Stimulated activated CD4-positive, alpha-beta T cell treated with anti-CD3 and anti-CD28 coated beads, TNF-alpha, amount 100 ng/mL, for 48 hours (primary cell): ENCODE results near the gene PPP1R7.
A peak's percentile ranks its signal among the peaks of the same experiment; 100 is the strongest.

Experiments used
- DNase-seq, 3 donors: peaks; one replicate each; pipeline ENCODE4 v3.0.0-alpha.2; 2020; ENCODE audit warnings: low read depth in 3 of 3

The PPP1R7 gene

DNA sequence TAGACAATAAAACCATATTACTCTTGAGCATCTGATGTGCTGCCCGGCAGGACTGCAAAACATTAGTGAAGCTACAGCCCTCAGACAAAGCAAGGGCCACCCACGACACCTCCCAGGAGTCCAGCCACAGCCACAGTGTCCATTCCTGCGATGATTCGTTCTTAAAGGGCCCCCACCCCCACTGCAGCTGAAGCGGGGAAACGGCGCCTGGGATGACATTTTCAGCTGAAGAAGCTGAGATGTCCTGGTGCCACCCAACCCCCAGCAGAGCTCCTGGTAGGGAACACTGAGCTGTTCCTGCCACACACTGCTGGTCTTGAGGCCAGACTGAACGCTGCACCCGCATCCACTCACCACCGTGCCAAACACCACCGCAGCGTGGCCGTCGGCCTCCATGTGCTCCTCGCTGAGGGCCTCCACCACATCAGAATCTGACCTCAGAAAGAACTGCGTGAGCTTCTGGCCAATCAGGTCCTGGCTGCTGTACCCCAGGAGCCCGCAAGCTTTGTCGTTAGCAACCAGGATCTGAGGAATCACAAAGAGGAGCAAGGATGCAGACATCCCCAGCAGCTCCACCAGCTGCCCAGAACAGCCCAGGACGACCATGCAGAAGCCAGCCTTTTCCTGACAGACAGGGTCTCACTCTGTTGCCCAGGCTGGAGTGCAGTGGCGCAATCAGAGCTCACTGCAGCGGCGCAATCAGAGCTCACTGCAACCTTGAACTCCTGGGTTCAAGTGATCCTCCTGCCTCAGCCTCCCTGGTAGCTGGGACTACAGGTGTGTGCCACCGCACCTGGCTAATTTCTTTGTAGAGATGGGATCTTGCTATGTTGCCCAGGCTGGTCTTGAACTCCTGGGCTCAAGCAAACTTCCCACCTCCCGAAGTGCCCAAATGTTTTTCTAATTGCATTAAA lies 10.5 kb upstream of the PPP1R7 start:
- DNase-seq, result no peak

DNA sequence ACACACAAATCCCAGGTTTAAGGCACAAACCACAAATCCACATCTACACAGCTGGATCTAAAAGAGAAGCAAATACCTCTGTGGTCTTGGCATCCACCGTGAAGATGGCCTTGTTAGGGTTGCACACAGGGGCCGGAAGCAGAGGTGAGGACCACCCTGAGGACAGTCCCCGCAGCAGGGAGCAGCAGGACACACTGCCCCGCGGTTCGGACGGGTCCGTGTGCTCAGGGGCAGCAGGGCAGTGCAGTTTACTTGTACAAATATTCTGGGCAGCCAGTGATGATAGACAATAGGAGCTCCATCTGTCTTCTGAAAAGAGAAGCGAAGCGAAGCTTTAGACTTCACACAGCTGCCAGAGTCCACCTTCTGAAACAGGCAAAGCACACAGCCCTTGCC lies 9.8 kb upstream of the PPP1R7 start:
- DNase-seq, result no peak

DNA sequence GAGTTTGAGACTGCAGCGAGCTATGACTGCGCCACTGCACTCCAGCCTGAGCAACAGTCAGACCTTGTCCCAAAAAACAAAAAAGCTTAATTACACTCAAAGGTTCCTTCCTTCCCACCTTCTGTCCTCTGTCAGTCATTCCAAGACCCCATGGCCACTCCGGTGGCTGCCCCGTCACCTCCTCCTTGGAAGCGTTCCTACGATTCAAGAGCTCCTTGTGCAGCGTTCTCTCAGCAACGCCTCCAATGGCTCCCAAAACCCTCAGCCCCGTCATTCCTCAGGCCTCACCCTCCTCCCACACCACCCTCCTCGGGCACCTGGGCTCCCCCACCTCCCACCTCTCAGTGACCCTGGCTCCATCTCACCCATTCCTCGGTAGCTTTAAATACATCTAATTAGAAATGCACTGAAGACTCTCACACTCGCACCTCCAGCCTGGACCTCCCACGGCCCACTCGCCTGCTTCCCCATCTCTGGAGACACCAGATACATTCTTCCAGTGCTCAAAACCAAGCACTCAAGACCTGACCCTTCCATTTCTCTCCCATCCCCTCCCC lies 9.0 kb upstream of the PPP1R7 start:
- DNase-seq, result no peak

DNA sequence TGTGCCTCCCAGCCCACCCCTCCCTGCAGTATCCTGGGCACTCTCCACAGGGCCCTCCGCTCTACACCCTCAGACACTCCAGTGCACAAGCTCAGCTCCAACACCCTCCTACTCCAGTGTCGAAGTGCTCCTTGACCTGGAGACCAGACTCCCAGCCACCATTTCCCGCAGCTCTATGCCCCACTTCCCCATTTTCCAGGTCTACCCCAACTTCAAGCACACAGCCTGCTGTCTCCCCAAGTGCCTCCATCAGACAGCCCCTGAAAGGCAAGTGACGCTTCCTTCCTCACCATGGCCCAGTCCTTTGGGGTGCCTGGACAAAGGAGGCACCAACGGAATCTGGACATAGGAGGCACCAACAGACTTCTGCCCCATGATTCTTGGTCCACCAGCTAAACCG lies 8.2 kb upstream of the PPP1R7 start:
- DNase-seq, result no peak

DNA sequence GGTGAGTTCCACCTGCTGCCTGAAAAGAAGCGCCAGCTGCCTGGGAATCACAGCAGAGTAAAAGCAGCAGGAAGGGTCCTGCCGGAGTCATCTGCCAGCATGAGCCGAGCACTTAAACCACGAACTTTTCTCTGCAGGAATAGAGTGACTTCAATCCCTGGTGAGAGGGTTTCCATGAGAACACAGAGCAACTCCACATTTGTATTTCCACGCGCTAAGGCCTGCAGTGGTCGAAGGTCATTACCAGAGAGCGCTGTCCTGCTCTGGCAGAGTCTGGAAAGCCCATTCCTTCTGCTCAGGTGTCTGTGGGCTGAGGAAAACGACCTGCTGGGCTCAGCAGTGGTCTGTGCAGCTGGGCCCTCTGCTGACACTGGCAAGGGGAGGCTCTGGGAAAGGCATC lies 7.7 kb upstream of the PPP1R7 start:
- no peak for DNase-seq

DNA sequence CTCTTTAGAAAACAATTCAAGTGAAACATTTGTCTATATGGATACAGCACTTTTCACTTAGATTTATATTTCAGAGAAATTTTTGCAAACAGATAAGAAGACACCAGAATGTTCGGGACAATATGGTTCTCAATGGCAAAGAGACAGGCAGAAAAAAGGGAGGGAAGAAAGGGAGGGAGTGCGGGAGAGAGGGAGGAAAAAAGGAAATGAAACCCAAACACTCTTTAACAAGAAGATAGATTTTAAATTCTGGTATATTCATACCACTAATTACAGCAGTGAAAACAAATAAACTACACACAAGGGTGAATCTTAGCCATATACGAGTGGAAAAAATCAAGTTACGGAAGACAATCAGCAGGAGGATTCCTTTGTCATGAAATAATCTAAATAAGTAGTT lies 4.0 kb upstream of the PPP1R7 start:
- no peak for DNase-seq

DNA sequence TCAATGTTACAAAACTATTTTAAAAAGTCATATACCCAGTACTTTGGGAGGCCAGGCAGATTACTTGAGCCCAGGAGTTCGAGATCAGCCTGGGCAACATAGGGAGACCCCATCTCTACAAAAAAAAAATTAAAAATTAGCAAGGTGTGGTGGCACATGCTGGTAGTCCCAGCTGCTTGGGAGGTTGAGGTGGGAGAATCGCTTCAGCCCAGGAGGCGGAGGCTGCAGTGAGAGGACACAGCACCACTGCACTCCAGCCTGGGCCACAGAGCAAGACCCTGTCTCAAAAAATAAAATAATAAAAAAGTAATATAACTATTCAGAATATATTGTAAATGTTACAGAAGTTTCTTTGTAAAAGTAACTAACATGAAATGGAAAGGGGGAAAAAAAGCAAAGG lies 2.9 kb upstream of the PPP1R7 start:
- no peak for DNase-seq

DNA sequence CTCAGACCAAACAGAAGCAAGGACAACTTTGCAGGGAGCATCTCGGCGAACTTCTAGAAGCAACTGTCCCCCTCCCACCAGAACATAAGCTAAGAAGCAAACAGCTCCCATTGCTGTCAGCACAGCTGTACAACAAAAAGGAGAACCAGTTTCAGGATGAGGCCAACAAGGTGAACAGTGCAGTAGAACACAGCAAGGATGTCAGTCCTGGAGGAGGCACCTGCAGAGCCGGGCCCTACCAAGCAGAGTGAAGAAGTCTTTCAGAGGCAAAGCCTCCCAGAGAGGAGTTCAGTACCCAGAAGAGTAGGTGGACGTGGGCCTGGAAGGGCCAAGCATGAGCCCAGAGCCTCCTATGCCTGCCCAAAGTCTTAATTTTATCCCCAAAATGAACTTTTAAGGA lies 2.0 kb upstream of the PPP1R7 start:
- DNase-seq, result no peak

DNA sequence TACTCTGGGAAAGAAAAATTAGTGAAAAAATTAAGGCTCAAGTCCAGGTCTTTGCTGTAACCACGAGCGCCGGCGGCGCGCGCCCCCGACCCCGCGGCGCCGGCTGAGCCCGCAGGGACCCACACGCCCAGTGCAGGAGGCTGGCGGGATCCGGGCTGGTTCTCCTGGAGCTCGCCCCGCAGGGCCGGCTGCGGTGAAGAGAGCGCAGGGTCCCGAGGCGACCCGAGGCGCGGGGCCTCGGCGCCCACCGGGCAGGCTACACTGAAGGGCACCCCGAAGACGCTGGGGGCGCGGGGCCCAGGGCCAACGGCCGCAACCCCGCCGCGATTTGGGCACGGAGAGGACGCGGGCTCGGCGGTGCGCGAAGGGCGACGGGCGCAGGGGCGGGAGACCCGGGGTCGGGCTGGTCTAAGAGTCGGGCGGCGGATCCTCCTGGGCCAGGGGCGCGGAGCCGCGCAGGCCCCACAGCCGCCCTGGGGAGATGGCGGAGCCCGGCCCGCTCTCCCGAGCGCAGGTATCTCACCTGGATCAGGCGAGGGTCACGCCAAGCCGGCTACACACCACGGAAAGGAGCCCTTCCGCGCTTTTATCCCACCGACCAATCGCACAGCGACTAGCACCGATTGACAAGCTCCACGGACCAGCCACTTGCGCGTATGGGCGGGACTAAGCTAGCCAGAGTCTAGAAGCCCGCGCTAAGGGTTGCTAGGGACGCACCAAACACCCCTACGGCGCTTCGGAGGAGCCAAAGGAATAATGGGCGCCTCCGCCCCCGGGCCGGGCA lies 1.2 kb upstream of the PPP1R7 start, which contains the start of gene PASK:
TSS of gene PASK (minus strand) at position 582 of the 784 bp plus-strand sequence. CDS start 6,440 bp downstream, outside the sequence.
- DNase-seq, result peak; percentile 88 to 95 (median 91)

DNA sequence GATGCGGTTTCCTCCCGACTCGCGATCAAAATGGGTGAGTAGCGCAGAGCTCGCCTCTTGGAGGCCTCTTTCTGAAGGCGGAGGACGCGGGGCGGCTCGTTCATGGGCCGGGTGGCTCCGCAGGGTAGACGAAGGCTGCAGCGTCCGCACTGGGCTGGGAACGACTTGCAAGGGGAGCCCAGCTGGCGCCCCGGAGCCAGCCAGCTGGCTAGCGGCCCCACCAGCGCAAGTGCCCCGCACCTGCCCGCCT lies 667 bp upstream of the PPP1R7 start:
- DNase-seq, result no peak

DNA sequence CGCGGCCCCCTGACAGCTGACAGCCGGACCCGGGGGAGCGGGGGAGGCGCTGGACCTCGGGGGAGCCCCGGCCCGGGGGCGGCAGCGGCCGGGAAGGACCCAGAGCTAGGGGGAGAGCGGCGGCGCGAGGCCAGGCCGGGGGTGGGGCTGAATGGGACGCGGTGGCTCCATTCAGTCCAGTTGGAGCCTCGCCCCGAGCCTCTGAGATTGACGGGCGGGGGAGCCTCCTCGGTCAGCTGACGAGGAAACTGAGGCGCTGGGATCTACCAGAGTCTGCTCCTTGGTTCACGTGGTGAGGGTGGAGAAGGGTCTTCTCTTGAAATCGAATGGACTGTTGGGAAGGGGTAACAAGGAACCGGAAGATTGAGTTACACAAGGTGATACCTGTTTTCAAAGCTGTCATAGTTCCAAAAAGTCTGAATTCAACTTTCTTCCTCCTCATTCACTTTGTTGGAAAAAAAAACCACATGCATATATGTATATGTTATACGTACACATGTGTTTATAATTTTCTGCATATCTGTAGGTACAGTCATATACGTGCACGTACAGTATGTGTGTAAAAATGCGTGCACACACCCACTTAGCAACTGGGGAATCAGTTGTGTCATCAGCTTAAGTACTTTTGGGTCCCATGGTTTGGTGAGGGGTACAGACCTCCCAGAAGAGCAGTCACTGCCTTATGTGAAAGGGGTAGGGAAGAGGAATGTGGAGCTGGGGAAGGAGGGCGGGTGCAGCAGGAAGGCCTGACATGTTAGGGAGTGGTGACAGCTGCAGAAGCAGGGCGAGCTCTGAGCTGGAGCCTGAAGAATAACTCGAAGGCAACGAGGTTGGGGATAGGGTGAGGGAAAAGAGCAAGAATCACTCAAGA lies 628 bp downstream of the PPP1R7 start:
- DNase-seq, result no peak

DNA sequence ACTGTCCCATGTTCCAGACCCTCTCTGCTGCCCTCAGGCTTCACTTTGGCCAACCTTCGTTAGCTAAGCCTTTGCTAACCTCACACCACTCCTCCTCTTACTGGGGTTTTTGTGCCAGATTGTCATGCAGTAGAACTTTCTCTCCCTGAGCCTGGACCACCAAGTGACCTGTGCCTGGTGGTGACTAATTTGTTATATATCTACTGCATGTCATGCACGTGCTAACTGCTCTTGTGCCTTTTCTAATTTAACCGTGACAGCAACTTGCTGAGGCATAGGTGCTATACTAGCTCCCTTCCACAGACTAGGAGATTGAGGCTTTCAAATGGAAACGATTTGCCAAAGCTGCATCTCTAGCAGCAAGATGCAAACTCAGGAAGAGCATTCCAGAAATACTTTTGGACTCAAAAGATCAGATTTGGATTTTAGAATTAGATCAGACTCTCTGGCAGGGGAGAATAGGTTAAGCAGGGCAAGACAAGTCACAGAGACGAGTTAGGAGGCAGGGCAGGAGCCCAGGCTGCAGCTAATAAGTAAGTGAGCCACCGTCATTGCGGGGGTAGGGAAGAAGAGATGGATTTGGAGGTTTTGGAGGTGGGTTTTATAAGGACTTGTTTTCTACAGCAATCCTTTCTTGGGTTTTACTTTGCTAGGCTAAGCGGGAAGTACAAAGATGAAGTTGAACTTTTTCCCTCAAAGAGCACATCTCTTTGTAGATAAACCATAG lies 1.8 kb downstream of the PPP1R7 start:
- no peak for DNase-seq

DNA sequence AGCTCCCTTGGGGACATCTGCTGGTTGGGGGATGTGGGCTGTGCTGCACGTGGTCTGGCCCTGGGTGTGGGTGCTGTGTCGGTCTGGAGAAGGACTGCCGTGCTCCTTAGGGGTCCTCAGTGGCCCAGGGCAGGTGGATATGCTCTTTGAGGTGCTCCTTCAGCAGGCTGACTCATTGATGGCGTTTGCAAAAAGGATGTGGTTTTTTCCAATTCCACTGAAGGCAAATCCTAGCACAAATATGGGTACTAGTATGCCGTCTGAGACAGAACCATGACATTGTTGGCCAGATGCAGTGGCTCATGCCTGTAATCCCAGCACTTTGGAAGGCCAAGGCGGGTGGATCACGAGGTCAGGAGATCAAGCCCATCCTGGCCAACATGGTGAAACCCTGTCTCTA lies 3.3 kb downstream of the PPP1R7 start:
- DNase-seq, result no peak

DNA sequence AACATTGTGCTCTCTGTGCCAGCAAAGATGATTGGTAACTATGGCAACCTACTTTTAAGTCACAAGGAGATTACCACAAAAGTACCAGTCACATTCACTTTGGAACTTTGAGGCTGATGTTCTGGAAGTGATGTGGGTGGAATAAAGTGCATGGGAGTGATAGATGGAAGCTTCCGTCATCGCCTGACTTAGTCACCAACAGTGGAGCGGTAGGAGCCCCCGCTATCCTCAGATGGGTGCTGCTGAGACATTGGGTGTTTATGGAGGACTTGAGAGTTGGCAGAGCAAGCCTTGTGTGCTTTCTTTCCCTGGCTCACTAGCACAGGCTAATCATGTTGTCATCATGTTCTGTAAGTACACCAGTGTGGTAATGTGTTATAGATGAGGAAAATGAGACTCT lies 4.6 kb downstream of the PPP1R7 start:
- peak in 2 of 3 donors; percentile 18 to 40 for DNase-seq

DNA sequence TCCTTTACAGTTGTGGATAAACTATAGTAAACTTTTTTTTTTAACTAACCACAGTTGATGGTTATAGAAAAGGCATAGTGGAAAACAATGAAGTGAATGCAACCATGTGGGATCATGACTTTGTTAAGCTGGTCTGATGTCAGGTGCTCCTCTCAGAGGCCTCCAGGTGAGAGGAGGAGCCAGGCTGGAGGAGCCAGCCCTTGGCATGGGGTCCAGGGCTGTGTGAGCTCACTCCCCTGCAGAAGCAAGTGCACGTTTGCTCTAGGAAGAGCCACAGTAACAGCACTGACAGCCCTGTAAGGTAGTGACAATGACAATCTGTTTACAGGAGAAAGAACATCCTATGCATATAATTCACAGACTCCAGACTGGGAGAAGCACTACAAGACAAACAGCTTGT lies 5.7 kb downstream of the PPP1R7 start:
- no peak for DNase-seq

DNA sequence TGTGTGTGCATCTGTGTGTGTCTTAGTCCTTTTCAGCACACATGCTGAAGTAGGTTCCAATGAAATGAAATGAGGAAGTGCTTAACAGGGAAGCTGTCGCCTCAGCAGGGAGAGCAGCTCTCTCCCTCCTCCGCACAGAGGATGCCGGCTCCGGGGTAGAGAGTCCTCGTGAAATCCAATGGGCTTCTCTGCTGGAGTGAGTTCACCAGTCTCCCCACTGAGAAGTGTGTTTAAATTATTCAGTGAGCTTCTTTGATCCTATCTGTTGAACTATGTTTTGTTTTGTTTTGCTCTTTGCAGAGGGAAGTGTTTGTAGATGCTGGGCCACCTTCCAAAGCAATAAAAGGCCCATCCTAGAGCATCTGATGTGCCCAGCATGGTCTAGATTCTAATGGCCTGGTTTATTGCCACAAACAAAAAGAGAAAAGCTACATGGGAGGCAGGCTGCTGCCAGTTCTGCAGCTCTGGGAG lies 6.7 kb downstream of the PPP1R7 start:
- no peak for DNase-seq

DNA sequence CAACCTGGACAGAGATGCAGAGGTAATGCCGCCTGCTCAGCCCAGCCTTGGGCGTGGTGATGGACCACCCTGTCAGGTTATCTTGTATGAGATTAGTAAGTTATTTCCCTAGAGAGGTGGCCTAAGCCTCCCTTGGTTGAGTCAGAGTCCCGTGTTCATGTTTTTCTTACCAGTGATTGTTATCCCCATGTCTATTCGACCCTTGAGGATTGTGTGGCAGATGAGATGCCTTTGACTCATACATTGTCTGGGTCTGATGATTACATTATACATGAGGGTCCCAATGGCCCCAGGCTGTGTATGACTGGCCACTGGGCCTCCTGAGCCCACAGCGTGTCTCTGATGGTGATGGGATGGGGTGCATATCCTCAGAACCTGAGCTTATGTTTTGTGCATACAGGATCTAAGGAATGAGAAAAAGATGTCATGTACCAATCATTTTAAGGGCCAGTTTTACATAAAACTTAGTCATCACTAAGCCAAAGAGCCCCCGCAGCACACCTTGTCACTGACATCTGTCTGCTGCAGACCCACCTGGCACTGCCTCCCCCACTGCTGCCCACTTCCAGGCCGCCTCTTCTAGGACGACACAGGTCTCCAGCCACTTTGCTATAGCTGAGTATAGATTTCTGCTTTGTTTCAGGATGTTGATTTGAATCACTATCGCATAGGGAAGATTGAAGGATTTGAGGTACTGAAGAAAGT lies 7.7 kb downstream of the PPP1R7 start:
- DNase-seq, result no peak

DNA sequence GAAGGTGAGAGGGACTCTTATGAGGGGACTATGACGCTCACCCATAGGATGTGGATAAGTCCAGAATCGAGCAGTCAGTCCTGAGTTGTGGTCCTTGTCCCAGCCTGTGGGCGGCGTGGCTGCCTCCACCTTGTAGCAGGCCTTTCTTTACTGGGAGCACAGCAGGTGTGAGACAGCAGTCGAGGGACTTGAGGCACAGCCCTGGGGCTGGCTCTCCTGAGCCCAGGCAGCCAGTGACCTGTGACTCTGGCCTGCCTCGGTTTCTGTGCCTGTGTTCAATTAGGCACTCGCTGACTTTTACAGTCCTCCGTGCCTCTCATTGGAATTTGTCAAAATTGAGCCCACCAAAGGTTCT lies 8.3 kb downstream of the PPP1R7 start:
- no peak for DNase-seq

DNA sequence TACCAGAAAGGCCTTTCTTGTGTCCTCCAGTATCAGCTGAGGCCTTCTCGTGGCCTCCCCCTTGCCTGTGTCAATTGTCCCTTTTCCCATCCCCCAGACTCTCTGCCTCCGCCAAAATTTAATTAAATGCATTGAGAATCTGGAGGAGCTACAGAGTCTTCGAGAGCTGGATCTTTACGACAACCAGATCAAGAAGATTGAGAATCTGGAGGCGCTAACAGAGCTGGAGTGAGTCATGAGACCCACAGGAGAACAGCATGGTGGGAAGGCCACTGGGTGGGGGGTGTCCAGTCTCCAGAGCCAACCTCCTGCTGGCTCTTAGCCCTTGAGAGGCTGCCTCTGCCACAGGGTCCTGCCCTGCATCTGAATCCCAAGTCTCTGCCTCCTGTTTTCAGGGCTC lies 8.8 kb downstream of the PPP1R7 start:
- no peak for DNase-seq

DNA sequence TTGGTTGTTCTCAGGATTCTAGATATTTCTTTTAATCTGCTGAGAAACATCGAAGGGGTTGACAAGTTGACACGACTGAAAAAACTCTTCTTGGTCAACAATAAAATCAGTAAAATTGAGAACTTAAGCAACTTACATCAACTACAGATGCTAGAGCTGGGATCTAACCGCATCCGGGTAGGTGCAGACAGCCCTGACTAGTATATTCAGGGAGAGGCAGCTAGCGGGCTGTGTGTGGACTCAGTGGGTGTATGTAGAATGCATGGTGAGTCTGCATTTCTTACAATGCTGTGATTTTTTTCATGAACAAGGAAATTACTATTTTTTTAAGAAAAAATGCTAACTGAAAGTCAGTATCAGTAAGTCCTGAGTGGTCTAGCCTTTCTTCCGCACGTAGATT lies 10.1 kb downstream of the PPP1R7 start:
- no peak for DNase-seq
